Measurements from ENCODE around the gene DRP2. TPM values are rescaled to one million over a fixed set of nuclear protein-coding genes. Genes with fewer than 3 reads are reported as not detected.

Gene DRP2
- polyA plus RNA-seq, 1 experiment, result 4.3 TPM

GRCh38 chrX:101260435-101260834 is 40.8 kb downstream of the DRP2 start:
- no peak overlapping the region for H3K4me3 ChIP-seq (ENCODE audit: low read depth, low read length)
- H3K27me3 ChIP-seq (ENCODE audit: control insufficient read depth, insufficient read depth, low read length), result no peaks in the 10 kb centered on the region
- TF ChIP-seq CTCF (IDR thresholded peaks at IDR 0.05; ENCODE audit: low read depth, low read length), result peak; percentile 25; the same call in 1 of the 2 replicates
- H3K9me3 ChIP-seq (ENCODE audit: control insufficient read depth, insufficient read depth, low read length), result no peaks in the 10 kb centered on the region
- no peak overlapping the region for H3K27ac ChIP-seq (ENCODE audit: low read depth, low read length)
- POLR2A ChIA-PET, result no interaction called here
- DNase-seq (ENCODE audit: low read depth, low spot score), result no peak
- CTCF ChIA-PET, result interaction anchor here (0.6 kb wide), 2 partner anchors 10 to 215 kb away, joined by 3 to 5 read pairs; no protein-coding TSS in a partner anchor

DNA sequence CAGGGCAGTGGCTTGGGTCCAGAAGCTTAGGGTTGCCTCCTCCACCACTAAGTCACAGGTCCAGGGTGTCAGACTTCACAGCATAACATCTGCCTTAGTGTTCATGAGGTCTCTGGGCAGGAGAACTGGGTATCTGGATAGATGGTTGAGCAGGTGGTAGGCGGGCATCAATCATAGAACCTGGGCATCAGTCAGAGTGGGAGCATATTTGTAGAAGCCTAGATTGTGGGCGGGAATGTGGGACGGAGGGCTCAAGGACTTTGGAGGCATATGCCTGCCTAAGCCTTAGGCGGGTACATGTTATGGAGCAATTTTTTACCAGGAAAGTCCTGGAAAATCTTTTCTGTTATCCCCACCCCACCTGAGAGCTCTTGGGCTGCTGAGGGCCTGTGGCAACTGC is 43.0 kb downstream of the DRP2 start:
- TF ChIP-seq CTCF (IDR thresholded peaks at IDR 0.05; ENCODE audit: low read depth, low read length), result no peak
- no peaks in the 10 kb centered on the region for H3K9me3 ChIP-seq (ENCODE audit: control insufficient read depth, insufficient read depth, low read length)
- DNase-seq (ENCODE audit: low read depth, low spot score), result no peak
- ChIA-PET CTCF (no interaction called here), POLR2A (no interaction called here)
- H3K27ac ChIP-seq (ENCODE audit: low read depth, low read length), result no peak overlapping the region
- H3K4me3 ChIP-seq (ENCODE audit: low read depth, low read length), result no peak overlapping the region
- no peaks in the 10 kb centered on the region for H3K27me3 ChIP-seq (ENCODE audit: control insufficient read depth, insufficient read depth, low read length)

- TF ChIP-seq CTCF (IDR thresholded peaks at IDR 0.05; ENCODE audit: low read depth, low read length), result no peak
- DNase-seq (ENCODE audit: low read depth, low spot score), result no peak
- no peak overlapping the region for H3K27ac ChIP-seq (ENCODE audit: low read depth, low read length)
Observed at GRCh38 chrX:101263766-101264165, 44.2 kb downstream of the DRP2 start.

DNA sequence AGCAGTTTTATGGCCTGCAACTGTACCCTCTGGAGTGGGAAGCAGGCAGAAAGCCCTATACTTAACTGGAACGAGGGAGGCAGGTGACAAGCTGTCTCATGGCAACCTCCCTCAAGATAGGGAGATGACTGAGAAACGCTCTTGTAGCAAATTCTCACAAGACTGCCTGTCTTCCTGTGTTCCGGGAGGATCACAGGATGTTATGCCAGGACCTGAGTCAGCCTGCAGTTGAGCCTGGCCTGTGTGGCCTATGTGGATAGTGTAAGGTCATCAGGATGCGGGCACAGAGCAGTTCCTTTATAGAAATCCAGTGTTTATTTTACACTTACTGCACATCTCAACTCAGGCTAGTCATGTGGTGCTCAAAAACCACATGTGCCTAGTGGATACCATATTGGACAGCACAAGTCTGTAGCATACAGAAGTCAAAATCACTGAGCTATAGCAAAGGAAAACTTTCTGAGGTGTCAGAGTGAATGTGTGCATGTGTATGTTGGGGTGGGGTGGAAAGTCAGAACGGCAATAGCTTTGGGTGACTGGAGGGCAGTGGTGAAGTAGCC is 46.4 kb downstream of the DRP2 start:
- Histone ChIP-seq H3K27ac (ENCODE audit: low read depth, low read length) (peak overlapping the region; percentile 68), H3K4me3 (ENCODE audit: low read depth, low read length) (no peak overlapping the region), H3K9me3 (ENCODE audit: control insufficient read depth, insufficient read depth, low read length) (no peaks in the 10 kb centered on the region), H3K27me3 (ENCODE audit: control insufficient read depth, insufficient read depth, low read length) (no peaks in the 10 kb centered on the region)
- ChIA-PET CTCF (interaction anchor here (0.7 kb wide), 1 partner anchor 21 kb away, joined by 3 read pairs; no protein-coding TSS in a partner anchor), POLR2A (no interaction called here)
- DNase-seq (ENCODE audit: low read depth, low spot score), result no peak
- TF ChIP-seq CTCF (IDR thresholded peaks at IDR 0.05; ENCODE audit: low read depth, low read length), result no peak

More at GRCh38 chrX:101263766-101264165, 44.2 kb downstream of the DRP2 start:
- POLR2A ChIA-PET, result no interaction called here
- Histone ChIP-seq H3K27me3 (ENCODE audit: control insufficient read depth, insufficient read depth, low read length) (no peaks in the 10 kb centered on the region), H3K9me3 (ENCODE audit: control insufficient read depth, insufficient read depth, low read length) (no peaks in the 10 kb centered on the region), H3K4me3 (ENCODE audit: low read depth, low read length) (no peak overlapping the region)
- CTCF ChIA-PET, result no interaction called here

DNA sequence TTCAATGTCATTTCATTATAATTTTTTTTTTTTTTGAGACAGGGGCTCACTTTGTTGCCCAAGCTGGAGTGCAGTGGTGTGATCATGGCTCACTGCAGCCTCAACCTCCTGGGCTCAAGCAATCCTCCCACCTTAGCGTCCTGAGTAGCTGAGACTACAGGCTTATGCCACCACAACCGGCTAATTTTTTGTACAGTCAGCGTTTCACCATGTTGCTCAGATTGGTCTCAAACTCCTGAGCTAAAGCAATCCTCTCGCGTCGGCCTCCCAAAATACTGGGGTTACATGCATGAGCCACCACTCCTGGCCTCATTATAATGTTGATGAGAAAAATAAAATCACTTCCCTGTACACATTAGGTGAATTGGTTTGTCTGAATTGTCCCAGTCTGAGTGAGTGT is 54.6 kb downstream of the DRP2 start:
- ChIA-PET CTCF (no interaction called here), POLR2A (no interaction called here)
- no peaks in the 10 kb centered on the region for H3K9me3 ChIP-seq (ENCODE audit: control insufficient read depth, insufficient read depth, low read length)
- no peak overlapping the region for H3K27ac ChIP-seq (ENCODE audit: low read depth, low read length)
- no peaks in the 10 kb centered on the region for H3K27me3 ChIP-seq (ENCODE audit: control insufficient read depth, insufficient read depth, low read length)
- no peak for TF ChIP-seq CTCF (IDR thresholded peaks at IDR 0.05; ENCODE audit: low read depth, low read length)
- H3K4me3 ChIP-seq (ENCODE audit: low read depth, low read length), result no peak overlapping the region
- no peak for DNase-seq (ENCODE audit: low read depth, low spot score)
